Stimulated activated CD8-positive, alpha-beta memory T cell treated with anti-CD3 and anti-CD28 coated beads, Interleukin-12 subunit alpha, Interleukin-12 subunit beta, amount 100 ng/mL, for 4 hours (primary cell): ENCODE measurements around the gene ABCA7.

Source experiments
- DNase-seq: peaks from one replicate; pipeline ENCODE4 v3.0.0-alpha.2; 2020; ENCODE audit warnings: low read depth

Gene ABCA7

DNA sequence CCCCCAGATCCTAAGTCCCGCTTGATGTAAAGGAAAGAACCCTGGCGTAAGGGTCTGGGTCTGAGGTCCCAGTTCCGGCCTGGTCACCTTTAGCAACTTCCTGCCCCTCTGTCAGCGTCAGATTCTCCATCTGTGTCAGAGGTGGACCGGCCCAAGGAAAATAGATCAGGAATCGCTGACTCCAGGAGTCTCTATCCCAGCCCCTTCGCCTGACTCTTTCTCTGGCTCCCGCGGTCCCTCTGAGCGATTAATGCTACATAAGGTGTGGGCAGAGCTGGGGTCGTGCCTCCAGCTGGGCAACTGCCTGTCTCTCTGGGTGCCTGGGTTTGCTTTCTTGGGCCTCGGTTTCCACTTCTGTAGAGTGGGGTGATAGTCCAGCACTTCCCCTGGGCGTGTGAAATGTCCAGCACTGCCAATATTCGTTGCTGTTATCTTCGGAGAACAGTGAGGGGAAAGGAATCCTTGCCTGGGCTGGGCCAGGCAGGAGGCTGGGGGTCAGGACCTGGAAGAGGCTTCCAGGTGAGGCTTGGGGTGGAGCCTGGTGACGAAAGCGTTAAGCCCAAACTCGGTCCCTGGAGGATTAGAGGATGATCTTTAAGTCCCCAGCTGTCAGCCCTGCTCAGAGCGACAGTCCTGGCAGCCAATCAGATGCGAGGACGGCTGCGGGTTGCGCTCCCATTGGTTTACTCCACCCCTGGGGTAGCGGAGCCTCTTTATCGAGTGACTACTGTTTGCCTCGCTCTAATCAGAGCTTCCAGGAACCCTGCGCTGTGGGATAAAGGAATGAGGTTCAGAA lies 767 bp downstream of the ABCA7 start:
- peak; percentile 76 for DNase-seq

DNA sequence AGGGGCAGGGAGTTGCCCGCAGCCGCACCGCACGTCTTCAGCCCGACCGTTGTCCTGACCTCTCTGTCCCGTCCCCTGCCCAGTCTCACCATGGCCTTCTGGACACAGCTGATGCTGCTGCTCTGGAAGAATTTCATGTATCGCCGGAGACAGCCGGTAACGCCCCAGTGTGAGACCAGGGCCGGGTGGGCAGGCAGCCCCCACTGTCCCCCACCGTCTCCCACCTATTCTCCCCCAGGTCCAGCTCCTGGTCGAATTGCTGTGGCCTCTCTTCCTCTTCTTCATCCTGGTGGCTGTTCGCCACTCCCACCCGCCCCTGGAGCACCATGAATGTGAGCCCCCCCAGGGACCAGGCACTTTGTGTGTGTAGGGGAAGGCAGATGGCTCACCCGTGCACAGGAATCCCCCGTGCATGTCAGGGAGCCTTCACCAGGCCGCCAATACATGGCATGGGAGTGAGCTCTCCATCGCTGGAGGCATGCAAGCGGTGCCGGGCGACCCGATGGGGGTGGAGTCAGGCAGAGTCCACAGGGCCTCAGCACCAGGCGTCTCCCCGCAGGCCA lies 1.4 kb downstream of the ABCA7 start:
- no peak for DNase-seq

DNA sequence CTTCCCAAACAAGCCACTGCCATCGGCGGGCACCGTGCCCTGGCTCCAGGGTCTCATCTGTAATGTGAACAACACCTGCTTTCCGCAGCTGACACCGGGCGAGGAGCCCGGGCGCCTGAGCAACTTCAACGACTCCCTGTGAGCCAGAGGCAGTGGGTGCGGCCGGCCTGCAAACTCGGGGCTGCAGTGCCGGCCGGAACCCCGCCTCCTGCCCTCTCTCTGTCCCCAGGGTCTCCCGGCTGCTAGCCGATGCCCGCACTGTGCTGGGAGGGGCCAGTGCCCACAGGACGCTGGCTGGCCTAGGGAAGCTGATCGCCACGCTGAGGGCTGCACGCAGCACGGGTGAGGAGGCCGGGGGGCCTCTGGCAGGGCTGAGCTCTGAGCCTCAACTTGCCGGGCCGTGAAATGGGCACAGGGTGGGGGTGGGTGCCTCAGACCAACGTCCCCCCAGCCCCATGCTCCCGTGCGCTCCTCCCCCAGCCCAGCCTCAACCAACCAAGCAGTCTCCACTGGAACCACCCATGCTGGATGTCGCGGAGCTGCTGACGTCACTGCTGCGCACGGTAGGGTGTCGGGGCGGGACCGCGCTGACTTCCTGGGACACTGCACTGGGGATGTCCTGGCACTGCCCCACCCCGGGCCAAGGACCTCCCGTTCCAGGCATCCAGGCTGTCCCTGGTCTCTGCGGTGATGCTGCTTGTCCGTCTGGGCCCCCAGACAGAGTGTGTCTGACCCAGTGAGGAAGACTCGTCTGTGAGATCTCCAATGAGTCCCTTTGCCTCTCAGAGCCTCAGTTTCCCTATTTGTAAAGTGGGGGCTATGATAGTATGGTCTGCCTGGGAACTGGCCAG lies 2.2 kb downstream of the ABCA7 start:
- DNase-seq: no peak

DNA sequence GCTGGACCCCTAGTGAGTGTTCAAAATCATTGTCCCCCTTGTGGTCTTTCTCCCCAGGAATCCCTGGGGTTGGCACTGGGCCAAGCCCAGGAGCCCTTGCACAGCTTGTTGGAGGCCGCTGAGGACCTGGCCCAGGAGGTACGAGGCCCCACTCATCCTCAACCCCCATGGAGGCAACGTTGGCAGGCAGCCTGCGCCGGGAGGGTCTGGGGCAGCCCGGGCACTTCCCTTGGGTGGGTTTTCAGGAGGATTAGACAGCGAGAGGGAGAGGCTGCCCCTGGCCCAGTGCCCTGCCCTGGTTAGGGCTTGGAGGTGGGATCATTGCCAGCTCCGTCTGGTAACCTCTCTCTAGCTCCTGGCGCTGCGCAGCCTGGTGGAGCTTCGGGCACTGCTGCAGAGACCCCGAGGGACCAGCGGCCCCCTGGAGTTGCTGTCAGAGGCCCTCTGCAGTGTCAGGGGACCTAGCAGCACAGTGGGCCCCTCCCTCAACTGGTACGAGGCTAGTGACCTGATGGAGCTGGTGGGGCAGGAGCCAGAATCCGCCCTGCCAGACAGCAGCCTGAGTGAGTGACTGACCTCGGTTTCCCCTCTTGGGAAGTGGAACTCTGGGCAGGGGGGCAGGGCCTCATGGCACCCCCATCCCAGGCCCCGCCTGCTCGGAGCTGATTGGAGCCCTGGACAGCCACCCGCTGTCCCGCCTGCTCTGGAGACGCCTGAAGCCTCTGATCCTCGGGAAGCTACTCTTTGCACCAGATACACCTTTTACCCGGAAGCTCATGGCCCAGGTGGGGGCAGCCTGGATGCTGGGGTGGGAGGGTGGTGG lies 3.0 kb downstream of the ABCA7 start:
- DNase-seq: no peak

DNA sequence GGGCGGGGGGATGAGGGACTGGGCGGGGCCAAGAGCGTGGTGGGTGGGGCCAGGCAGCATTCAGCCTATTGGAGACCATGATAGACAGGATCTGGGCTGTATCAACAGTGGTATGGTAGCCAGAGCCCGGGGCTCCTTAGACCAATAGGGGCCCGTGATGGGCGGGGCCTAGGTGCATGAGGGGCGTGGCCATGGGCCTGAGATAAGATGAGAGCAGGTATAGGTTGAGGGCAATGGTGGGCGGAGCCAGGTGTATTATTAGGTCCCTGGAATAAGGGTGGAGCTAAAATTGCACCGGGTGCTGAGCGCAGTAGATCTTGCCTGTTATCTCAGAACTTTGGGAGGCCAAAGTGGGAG lies 5.3 kb downstream of the ABCA7 start:
- no peak for DNase-seq

DNA sequence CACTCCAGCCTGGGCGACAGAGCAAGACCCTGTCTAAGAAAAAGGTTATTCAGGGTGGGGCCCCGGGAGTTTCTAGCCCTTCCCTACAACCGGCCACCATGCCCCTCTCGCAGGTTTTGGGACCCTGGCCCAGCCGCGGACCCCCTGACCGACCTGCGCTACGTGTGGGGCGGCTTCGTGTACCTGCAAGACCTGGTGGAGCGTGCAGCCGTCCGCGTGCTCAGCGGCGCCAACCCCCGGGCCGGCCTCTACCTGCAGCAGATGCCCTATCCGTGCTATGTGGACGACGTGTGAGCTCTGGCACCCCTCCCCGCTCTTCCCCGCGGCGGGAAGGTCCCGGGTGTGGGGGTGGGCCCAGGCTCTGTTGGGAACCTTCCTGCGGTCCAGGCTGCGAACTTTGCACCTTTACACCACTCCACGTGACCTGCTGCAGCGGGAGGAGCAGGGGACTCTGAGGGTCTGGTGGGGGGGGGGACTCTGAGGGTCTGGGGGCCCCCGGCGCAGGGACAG lies 6.3 kb downstream of the ABCA7 start:
- no peak for DNase-seq

DNA sequence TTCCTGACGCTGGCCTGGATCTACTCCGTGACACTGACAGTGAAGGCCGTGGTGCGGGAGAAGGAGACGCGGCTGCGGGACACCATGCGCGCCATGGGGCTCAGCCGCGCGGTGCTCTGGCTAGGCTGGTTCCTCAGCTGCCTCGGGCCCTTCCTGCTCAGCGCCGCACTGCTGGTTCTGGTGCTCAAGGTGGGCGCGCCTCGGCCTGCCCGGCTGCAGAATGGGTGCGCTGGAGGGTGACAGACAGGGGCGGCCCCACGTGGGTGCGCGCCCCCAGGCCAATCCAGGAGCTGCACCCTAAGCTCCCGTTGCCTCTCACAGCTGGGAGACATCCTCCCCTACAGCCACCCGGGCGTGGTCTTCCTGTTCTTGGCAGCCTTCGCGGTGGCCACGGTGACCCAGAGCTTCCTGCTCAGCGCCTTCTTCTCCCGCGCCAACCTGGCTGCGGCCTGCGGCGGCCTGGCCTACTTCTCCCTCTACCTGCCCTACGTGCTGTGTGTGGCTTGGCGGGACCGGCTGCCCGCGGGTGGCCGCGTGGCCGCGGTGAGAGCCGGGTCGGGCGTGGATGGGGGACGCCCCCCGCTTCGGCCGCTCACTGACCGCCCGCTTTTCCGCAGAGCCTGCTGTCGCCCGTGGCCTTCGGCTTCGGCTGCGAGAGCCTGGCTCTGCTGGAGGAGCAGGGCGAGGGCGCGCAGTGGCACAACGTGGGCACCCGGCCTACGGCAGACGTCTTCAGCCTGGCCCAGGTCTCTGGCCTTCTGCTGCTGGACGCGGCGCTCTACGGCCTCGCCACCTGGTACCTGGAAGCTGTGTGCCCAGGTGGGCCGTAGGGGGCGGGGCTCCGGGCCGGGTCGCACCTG lies 7.2 kb downstream of the ABCA7 start:
- no peak for DNase-seq

DNA sequence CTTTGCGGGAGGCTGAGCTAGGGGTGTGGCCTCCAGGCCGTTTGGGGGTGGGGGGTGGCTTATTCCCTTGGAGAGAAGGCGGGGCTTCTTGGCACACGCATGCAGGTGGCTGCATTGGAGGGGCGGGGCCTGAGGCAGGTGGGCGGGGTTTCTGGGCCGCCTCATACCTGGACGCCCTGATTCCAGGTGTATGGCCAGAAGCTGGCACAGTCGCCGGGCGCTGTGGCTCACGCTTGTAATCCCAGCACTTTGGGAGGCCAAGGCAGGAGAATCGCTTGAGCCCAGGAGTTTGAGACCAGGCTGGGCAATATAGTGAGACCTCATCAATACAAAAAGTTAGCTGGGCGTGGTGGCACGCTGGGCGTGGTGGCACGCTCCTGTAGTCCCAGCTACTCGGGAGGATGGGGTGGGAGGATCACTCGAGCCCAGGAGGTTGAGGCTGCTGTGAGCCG lies 7.8 kb downstream of the ABCA7 start:
- DNase-seq: no peak

DNA sequence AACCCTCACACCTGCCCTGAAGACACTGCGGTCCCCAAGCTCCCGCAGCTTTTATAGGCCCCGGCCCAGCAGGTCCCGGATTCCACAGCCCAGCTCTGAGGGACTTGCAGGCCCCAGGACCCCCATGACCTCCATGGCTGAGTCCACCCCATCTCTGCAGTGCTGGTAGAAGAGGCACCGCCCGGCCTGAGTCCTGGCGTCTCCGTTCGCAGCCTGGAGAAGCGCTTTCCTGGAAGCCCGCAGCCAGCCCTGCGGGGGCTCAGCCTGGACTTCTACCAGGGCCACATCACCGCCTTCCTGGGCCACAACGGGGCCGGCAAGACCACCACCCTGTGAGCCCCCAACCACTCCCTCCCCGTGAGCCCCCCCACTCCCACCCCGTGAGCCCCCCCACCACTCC lies 9.2 kb downstream of the ABCA7 start:
- no peak for DNase-seq

DNA sequence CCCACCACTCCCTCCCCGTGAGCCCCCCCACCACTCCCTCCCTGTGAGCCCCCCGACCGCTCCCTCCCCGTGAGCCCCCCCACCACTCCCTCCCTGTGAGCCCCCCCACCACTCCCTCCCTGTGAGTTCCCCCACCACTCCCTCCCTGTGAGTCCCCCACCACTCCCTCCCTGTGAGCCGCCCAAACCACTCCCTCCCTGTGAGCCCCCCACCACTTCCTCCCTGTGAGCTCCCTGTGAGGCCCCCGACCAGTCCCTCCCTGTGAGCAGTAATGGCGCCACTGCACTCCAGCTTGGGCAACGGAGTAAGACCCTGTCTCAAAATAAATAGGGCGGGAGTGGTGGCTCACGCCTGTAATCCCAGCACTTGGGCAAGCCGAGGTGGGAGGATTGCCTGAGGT lies 9.9 kb downstream of the ABCA7 start:
- DNase-seq: no peak

DNA sequence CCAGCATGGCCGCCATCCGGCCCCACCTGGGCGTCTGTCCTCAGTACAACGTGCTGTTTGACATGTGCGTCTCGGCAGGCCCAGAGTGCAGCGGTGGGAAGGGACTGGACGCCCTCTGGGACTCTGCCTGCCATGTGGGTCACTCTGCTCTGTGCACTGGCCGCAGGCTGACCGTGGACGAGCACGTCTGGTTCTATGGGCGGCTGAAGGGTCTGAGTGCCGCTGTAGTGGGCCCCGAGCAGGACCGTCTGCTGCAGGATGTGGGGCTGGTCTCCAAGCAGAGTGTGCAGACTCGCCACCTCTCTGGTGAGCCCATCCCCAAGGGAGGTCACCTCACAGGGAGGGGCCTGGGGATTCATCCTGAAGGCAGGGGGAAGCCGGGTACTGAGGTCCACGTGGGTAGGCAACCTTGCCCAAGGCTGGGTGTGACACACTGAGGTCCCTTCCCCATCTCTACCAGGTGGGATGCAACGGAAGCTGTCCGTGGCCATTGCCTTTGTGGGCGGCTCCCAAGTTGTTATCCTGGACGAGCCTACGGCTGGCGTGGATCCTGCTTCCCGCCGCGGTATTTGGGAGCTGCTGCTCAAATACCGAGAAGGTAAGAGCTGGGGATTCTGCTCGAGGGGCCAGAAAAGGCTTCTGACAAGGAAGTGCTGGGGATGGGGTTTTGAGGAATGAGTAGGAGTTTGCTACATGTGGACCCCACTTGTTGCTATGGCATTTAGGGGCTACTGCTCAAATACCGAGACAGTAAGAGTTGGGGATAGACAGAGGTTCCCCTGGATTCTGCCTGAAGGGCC lies 11.3 kb downstream of the ABCA7 start:
- no peak for DNase-seq

DNA sequence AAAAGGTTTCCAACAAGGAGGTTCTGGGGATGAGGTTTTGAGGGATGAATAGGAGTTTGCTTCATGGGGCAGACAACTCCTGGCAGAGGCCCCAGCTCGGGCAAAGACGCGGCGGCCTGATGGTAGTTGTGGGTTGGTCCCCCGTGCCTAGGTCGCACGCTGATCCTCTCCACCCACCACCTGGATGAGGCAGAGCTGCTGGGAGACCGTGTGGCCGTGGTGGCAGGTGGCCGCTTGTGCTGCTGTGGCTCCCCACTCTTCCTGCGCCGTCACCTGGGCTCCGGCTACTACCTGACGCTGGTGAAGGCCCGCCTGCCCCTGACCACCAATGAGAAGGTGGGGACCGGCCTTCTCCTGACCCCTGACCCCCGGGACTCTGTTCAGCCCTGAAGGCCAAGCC lies 11.9 kb downstream of the ABCA7 start:
- no peak for DNase-seq

DNA sequence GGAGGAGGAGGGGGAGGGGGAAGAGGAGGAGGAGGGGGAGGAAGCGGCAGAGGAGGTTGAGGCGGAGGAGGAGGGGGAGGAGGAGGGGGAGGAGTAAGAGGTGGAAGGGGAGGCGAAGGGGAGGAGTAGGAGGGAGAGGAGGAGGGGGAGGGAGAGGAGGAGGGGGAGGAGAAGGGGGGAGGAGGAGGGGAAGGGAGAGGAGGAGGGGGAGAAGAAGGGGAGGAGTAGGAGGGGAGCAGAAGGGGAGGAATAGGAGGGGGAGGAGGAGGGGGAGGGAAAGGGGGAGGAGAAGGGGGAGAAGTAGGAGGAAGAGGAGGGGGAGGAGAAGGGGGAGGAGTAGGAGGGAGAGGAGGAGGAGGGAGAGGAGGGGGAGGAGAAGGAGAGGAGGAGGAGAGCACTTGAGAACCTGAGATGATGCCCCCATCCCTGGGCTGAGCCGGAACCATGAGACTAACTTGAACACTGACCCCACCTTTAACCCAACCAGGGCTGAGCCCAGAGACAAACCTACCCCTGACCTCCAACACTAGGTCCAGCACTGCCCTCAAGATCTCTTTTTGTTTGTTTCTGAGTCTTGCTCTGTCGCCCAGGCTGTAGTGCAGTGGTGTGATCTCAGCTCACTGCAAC lies 12.6 kb downstream of the ABCA7 start:
- DNase-seq: no peak

DNA sequence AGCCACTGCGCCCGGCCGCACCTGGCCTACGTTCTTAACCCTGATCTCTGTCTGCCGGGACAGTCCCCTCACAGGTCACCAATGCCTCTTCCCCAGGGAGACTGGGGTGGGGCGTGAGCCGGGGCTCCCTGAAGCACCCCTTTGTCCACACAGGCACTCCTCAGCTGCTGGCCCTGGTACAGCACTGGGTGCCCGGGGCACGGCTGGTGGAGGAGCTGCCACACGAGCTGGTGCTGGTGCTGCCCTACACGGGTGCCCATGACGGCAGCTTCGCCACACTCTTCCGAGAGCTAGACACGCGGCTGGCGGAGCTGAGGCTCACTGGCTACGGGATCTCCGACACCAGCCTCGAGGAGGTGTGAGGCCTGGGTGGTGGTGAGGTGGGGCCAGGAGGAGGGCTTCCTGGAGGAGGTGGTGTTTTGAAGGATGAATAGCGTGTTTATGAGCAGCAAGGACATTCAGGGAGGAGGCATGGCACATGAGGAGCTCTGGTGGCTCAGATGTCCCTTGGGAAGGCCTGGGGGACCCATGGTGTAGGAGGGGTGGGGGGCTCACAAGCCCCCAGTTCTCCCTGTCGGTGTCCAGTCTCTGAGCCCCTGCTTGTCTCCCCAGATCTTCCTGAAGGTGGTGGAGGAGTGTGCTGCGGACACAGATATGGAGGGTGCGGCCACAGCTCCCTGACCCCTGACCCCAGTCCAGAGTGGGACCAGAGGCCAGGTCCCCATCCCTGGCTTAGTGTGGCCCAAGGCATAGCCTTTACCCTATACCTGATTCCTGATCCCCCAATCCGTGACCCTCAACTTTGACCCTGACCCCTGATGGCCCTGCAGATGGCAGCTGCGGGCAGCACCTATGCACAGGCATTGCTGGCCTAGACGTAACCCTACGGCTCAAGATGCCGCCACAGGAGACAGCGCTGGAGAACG lies 13.5 kb downstream of the ABCA7 start:
- no peak for DNase-seq

DNA sequence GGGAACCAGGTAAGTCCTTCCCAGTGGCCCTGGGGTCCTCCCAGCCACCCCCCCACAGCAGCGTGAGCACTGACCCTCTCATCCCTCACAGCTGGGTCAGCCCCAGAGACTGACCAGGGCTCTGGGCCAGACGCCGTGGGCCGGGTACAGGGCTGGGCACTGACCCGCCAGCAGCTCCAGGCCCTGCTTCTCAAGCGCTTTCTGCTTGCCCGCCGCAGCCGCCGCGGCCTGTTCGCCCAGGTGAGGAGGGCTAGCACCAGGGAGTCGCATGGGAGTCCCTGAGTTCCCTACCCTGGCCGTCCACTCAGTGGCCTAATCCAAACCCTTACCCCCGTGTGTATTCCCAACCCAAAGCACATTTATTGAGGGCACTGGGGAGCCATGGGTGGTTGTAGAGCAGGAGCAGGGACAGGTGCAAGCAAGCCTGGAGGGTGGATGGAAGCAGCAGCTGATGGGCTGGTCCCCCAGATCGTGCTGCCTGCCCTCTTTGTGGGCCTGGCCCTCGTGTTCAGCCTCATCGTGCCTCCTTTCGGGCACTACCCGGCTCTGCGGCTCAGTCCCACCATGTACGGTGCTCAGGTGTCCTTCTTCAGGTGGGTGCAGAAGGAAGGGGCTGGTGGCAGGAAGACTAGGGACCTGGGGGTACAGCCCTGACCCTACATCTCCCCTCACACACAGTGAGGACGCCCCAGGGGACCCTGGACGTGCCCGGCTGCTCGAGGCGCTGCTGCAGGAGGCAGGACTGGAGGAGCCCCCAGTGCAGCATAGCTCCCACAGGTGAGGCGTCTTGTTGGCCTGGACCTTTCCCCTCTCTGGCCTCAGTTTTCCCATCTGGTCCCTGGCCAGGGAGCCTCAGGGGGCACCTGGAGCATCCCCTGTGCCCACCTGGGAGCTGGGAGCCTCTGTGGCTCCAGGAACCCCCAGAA lies 14.5 kb downstream of the ABCA7 start:
- DNase-seq: no peak

DNA sequence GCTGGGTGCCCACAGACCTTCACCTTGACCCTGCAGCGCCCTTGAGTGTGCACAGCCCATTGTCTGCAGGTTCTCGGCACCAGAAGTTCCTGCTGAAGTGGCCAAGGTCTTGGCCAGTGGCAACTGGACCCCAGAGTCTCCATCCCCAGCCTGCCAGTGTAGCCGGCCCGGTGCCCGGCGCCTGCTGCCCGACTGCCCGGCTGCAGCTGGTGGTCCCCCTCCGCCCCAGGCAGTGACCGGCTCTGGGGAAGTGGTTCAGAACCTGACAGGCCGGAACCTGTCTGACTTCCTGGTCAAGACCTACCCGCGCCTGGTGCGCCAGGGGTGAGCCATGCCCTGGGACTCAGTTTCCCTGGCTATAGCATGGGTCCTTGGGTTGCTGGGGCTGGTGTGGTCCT lies 15.1 kb downstream of the ABCA7 start:
- DNase-seq: no peak

DNA sequence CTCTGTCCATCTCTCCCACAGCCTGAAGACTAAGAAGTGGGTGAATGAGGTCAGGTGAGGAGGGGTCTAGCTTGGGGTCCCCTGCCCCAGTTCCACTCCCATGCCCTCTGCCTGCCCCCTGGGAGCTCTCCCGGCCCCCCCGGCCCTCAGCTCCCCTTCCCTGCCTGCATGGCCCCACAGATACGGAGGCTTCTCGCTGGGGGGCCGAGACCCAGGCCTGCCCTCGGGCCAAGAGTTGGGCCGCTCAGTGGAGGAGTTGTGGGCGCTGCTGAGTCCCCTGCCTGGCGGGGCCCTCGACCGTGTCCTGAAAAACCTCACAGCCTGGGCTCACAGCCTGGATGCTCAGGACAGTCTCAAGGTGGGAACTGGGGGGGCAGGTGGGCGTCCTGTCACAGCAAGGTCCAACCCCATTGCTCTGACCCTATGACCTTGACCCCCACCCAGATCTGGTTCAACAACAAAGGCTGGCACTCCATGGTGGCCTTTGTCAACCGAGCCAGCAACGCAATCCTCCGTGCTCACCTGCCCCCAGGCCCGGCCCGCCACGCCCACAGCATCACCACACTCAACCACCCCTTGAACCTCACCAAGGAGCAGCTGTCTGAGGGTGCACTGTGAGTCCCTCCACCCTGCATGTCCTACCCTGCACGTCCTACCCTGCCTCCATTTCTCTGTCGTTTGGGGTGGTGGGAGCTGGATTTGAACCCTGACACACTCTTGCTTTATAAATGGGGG lies 16.1 kb downstream of the ABCA7 start:
- no peak for DNase-seq
